GM12865 (cell line): ENCODE results near the gene GADD45GIP1.
"Not testable (repeated sequence)": the region's sequence is repeated elsewhere in the genome, so short reads cannot be mapped to it uniquely, and the experiment has no call there.

ENCODE experiments used
- DNase-seq: peaks from one replicate; pipeline ENCODE4 v3.0.0; 2010; ENCODE audit warnings: low read depth
- H3K4me3 ChIP-seq: 2 replicates; pipeline ENCODE4 v1.5.1; 2011; ENCODE audit warnings: mild to moderate bottlenecking, low read depth, low read length, control low read depth
- TF ChIP-seq, protein P1 (sequence below): IDR thresholded peaks from 2 replicates; pipeline ENCODE4 v1.5.1; 2011; ENCODE audit warnings: low read length, control low read depth, low read depth, inconsistent platforms; ENCODE audit not compliant: insufficient read depth; ENCODE audit errors: missing control alignments

GADD45GIP1 gene

DNA sequence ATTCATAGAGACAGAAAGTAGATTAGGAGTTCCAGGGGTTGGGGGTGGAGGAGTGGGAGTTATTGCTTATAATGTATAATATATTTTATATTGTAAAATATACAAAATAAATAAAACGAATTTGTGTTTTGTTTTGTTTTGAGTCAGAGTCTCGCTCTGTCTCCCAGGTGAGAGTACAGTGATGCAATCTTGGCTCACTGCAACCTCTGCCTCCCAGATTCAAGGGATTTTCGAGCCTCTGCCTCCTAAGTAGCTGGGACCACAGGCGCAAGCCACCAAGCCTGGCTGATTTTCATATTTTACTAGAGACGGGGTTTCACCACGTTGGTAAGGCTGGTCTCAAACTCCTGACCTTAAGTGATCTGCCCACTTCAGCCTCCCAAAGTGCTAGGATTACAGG is 2.5 kb upstream of the GADD45GIP1 start:
- no peak overlapping the region for H3K4me3 ChIP-seq
- no peak for DNase-seq
- TF ChIP-seq, protein P1, sequence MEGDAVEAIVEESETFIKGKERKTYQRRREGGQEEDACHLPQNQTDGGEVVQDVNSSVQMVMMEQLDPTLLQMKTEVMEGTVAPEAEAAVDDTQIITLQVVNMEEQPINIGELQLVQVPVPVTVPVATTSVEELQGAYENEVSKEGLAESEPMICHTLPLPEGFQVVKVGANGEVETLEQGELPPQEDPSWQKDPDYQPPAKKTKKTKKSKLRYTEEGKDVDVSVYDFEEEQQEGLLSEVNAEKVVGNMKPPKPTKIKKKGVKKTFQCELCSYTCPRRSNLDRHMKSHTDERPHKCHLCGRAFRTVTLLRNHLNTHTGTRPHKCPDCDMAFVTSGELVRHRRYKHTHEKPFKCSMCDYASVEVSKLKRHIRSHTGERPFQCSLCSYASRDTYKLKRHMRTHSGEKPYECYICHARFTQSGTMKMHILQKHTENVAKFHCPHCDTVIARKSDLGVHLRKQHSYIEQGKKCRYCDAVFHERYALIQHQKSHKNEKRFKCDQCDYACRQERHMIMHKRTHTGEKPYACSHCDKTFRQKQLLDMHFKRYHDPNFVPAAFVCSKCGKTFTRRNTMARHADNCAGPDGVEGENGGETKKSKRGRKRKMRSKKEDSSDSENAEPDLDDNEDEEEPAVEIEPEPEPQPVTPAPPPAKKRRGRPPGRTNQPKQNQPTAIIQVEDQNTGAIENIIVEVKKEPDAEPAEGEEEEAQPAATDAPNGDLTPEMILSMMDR, result no peak

DNA sequence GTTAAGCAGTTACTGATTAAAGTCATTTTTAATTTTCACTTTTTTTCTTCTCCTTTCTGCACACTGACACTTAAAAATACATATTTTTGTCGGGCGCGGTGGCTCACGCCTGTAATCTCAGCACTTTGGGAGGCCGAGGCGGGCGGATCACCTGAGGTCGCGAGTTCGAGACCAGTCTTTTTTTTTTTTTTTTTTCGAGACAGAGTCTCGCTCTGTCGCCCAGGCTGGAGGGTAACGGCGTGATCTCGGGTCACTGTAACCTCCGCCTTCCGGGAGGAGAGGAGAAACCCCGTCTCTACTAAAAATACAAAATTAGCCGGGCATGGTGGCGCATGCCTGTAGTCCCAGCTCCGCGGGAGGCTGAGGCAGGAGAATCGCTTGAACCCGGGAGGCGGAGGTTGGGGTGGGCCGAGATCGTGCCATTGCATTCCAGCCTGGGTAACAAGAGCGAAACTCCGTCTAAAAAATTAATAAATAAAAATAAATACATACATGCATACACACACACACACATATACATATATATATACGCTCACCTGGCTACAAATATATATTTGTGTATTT is 448 bp upstream of the GADD45GIP1 start:
- not testable (repeated sequence) for DNase-seq

DNA sequence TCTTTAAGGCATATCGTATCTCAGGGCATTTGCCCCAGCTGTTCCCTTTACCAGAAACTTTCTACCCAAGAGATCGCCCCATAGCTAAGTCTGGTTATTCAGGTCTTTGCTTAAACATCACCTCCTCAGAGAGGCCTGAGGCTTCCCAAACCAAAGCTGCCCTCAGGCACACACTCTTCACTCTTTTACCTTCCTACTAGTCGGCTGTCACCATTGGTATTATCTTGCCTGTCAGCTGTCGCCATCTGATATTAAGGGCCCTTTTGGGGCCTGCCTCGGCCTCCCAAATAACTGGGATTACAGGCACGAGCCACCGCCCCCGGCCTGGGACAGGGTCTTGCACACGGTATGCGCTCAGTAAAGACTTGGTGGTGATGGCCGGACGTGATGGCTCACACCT is 1.0 kb downstream of the GADD45GIP1 start:
- DNase-seq, result no peak
- peak overlapping the region; percentile 82 for H3K4me3 ChIP-seq
- TF ChIP-seq, protein P1, result no peak

More for the DNA sequence above, 448 bp upstream of the GADD45GIP1 start:
- peak overlapping the region; percentile 82 for H3K4me3 ChIP-seq

DNA sequence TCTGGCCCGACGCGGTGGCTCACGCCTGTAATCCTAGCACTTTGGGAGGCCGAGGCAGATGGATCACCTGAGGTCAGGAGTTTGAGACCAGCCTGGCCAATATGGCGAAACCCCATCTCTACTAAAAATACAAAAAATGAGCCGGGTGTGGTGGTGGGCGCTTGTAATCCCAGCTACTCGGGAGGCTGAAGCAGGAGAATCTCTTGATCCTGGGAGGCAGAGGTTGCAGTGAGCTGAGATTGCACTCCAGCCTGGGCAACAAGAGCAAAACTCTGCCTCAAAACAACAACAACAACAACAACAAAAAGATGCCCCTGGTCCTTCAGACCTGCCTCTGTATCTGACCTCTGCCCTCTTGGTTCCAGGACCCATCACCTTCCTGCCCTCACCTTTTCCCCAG is 1.4 kb downstream of the GADD45GIP1 start:
- H3K4me3 ChIP-seq, result peak overlapping the region; percentile 82
- not testable (repeated sequence) for DNase-seq

DNA sequence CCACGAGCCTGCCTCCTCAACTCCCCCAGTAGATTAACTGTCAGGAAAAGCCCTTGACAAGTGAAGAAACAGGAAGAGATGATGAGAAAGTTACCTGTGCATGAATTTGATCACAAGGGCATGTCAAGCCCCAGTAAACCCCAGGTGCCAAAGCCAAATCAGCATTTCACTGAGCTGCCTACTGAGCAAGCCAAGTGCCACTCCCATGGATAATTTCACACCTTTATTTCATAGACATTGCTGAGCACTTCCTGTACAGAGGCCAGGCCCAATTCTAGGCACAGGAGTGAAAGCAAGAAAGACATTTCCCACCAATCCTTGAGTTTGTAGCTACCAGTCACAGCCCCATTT is 2.4 kb downstream of the GADD45GIP1 start:
- TF ChIP-seq, protein P1, result no peak
- no peak for DNase-seq
- no peak overlapping the region for H3K4me3 ChIP-seq

DNA sequence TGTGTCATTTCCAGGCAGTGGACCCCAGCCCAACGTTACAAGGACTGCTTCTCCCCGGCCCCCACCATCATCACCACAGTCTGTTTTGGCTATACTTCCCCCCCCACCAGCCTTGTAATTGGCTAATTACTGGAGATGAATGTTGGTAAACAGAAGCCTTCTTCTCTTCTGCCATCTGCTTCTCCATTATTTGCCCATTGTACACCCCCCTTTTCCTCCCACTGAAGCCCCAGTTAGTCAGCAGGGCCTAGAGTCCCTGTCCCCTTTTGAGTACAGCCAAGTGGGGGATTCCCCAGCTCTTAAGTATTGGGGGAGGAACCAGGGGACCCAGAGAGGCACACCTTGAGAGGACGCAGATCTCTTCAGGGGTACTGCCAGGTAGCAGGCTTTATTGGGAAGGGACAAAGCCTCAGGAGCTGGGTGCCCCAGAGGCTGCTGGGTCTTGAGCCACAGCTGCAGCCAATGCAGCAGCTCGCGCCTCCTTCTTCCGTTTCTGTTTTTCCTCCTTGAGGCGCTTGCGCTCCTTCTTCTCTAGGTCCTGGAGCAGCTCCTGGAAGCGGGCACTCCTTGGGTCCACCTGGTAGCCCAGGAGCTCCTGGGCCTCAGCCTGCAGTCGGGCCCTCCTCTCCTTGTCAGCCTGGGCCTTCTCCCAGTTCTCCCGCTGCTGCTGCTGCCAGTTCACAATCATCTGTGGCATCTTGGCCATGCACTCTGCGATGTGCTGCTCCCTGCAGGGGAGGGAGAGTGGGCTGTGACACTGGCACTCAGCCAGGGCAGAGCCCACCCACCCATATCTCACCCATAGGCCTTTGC is 3.0 kb downstream of the GADD45GIP1 start:
- no peak overlapping the region for H3K4me3 ChIP-seq
- TF ChIP-seq, protein P1, result no peak
- DNase-seq, result no peak

DNA sequence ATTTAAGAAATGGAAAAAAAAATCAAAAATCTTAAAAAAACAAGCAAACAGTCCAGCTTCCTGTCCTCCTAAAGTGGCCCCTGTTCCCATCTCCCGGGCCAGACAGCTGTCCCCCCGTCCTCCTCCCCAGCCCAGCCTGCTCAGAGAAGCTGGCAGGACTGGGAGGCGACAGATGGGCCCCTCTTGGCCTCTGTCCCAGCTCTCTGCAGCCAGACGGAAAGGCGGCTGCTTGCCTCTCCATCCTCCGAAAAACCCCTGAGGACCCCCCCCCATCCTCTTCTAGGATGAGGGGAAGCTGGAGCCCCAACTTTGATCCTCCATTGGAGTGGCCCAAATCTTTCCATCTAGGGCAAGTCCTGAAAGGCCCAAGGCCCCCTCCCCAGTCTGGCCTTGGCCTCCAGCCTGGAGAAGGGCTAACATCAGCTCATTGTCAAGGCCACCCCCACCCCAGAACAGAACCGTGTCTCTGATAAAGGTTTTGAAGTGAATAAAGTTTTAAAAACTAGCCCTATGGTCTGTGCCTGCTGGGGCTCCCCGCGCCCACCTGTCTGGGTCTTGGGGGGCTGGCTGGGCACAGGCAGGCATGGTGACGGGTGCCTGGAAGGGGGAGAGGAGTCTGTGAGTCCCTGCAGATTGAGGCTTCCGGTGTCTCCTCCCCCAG is 3.8 kb downstream of the GADD45GIP1 start:
- DNase-seq, result no peak
- H3K4me3 ChIP-seq, result no peak overlapping the region
- TF ChIP-seq, protein P1, result no peak

DNA sequence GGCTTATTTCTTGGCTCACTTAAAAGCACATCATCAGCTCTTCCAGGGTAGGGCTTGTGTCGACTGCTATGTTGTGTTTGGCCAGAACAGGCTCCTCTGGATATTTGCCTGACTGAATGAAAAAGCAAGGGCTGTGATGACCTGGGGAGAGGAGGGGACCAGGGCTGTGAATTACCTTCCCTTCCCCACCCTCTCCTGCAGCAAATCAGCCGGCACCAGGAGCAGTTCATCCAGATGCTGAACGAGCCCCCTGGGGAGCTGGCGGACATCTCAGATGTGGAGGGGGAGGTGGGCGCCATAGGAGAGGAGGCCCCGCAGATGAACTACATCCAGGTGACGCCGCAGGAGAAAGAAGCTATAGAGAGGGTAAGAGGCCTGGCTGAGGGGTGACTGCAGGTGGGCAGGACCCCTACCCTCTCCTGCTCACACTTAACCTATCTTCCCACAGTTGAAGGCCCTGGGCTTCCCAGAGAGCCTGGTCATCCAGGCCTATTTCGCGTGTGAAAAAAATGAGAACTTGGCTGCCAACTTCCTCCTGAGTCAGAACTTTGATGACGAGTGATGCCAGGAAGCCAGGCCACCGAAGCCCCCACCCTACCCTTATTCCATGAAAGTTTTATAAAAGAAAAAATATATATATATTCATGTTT is 4.4 kb downstream of the GADD45GIP1 start:
- H3K4me3 ChIP-seq, result no peak overlapping the region
- no peak for DNase-seq

DNA sequence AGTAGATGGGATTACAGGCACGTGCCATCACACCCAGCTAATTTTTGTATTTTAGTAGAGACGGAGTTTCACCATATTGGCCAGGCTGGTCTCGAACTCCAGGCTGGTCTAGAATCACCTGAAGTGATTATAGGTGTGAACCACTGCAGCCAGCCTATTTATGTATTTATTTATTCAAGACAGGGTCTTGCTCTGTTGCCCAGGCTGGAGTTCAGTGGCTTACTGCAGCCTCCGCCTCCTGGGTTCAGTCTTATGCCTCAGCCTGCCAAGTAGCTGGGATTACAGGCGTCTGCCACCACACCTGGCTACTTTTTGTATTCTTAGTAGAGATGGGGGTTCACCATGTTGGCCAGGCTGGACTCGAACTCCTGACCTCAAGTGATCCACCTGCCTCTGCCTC is 5.0 kb downstream of the GADD45GIP1 start:
- H3K4me3 ChIP-seq, result not testable (repeated sequence)

More for the DNA sequence above, 4.4 kb downstream of the GADD45GIP1 start:
- TF ChIP-seq, protein P1, result no peak

More for the DNA sequence above, 5.0 kb downstream of the GADD45GIP1 start:
- DNase-seq, result not testable (repeated sequence)
